OCI-LY7 (cell line): ENCODE measurements around the gene MOB1B. TPM values are rescaled to one million over a fixed set of nuclear protein-coding genes. Genes with fewer than 3 reads are reported as not detected.

ENCODE experiments used
- BruUV-seq: library from RNA; stranded (reverse); fragments of 400-500 nt; replicated peaks from 2 replicates; lab custom pipeline; 2021; lab: Mats Ljungman, UMichigan
- CTCF ChIA-PET: fragments of 300-600 bp; sonication (Branson Sonifier 250); formaldehyde crosslinking; loops from one replicate; lab custom pipeline; 2022; ENCODE audit warnings: antibody characterized with exemption; ENCODE audit not compliant: unreplicated experiment; lab: Charles Lee
- POLR2A ChIA-PET: fragments of 300-600 bp; sonication (Branson Sonifier 250); formaldehyde crosslinking; loops from one replicate; lab custom pipeline; 2022; ENCODE audit warnings: antibody characterized with exemption; lab: Charles Lee
- DNase-seq: peaks from one replicate; pipeline ENCODE4 v3.0.0-alpha.2; 2015; ENCODE audit warnings: low spot score
- H2AFZ ChIP-seq: fragments of 200-600 bp; sonication (generic), shearing (Covaris generic); 2 replicates; pipeline ENCODE4 v1.6.1; 2014; ENCODE audit warnings: mild to moderate bottlenecking, antibody characterized with exemption, low read length, moderate library complexity
- H3K27ac ChIP-seq: fragments of 200-600 bp; sonication (generic); 2 replicates; pipeline ENCODE4 v1.5.1; 2014; ENCODE audit warnings: mixed run types, low read depth, mild to moderate bottlenecking, moderate library complexity, low read length, inconsistent platforms; ENCODE audit not compliant: poor library complexity, severe bottlenecking
- H3K36me3 ChIP-seq: fragments of 200-600 bp; sonication (generic); 2 replicates; pipeline ENCODE4 v1.6.1; 2014; ENCODE audit warnings: mild to moderate bottlenecking, antibody characterized with exemption, low read length, moderate library complexity, mixed read lengths; ENCODE audit not compliant: insufficient read depth
- H3K4me1 ChIP-seq: fragments of 200-600 bp; sonication (generic); 2 replicates; pipeline ENCODE4 v1.5.1; 2014; ENCODE audit warnings: mild to moderate bottlenecking, low read length; ENCODE audit not compliant: insufficient read depth, poor library complexity, severe bottlenecking
- H3K4me2 ChIP-seq: fragments of 200-600 bp; sonication (generic); 2 replicates; pipeline ENCODE4 v1.6.1; 2014; ENCODE audit warnings: mild to moderate bottlenecking, low read length
- H3K4me3 ChIP-seq: fragments of 200-600 bp; sonication (generic); 2 replicates; pipeline ENCODE4 v1.5.1; 2014; ENCODE audit warnings: mild to moderate bottlenecking, low read depth, low read length; ENCODE audit not compliant: poor library complexity, severe bottlenecking
- H3K79me2 ChIP-seq: fragments of 200-600 bp; sonication (generic); 2 replicates; pipeline ENCODE4 v1.6.1; 2016; ENCODE audit warnings: low read depth, mild to moderate bottlenecking, low read length, moderate library complexity, mixed read lengths; ENCODE audit not compliant: insufficient read depth
- H3K9me2 ChIP-seq: fragments of 200-600 bp; sonication (generic); 2 replicates; pipeline ENCODE4 v1.6.1; 2016; ENCODE audit warnings: mild to moderate bottlenecking, low read length, mixed read lengths; ENCODE audit not compliant: insufficient read depth
- H3K9me3 ChIP-seq: fragments of 200-600 bp; sonication (generic); 2 replicates; pipeline ENCODE4 v1.6.1; 2014; ENCODE audit warnings: mild to moderate bottlenecking, mixed run types, low read length, mixed read lengths
- H4K20me1 ChIP-seq: fragments of 200-600 bp; sonication (generic); 2 replicates; pipeline ENCODE4 v1.6.1; 2014; ENCODE audit warnings: mild to moderate bottlenecking, antibody characterized with exemption, low read length, moderate library complexity, mixed read lengths; ENCODE audit not compliant: insufficient read depth
- EZH2phosphoT487 ChIP-seq: fragments of 200-600 bp; sonication (generic); IDR thresholded peaks from 2 replicates; pipeline ENCODE4 v1.6.1; 2018; ENCODE audit warnings: low read depth, borderline replicate concordance, mild to moderate bottlenecking, mixed run types, antibody characterized with exemption, low read length, moderate library complexity, mixed read lengths
- intact Hi-C: fragments of 100-400 bp; cut with micrococcal nuclease; formaldehyde crosslinking; loops from one replicate; pipeline ENCODE4 v1.10.0; 2022; ENCODE audit not compliant: unreplicated experiment
- total RNA-seq, 2 experiments: library from RNA; depleted of rRNA in 1 of 2; stranded (reverse); fragments of >200 nt in 1 of 2; shearing (Covaris generic) in 1 of 2; gene quantifications; 2 replicates each; pipeline ENCODE4 v1.2.3, GENCODE V29; 2014 to 2022
- TF ChIP-seq, protein P1 (sequence below): fragments of 200-600 bp; sonication (generic); conservative IDR thresholded peaks from 2 replicates; pipeline ENCODE4 v1.5.1; 2014; ENCODE audit warnings: mild to moderate bottlenecking, antibody characterized with exemption, low read length, moderate library complexity, mixed read lengths

Gene MOB1B
- total RNA-seq, 2 experiments from 2014 or later: 4.7 to 22.4 TPM

DNA sequence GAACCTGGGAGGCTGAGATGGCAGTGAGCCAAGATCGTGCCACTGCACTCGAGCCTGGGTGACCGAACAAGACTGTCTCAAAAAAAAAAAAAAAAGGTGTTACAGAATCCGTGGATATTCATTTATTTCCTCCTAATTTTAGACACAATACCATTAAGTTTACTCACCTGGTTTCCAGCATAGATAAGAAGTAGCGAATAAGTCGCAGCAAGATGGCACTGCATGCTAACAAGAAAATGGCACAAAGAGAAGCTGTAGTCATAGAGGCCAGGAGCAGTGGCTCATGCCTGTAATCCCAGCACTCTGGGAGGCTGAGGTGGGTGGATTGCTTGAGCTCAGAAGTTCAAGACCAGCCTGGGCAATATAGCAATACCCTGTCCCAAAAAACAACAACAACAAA, 17.0 kb upstream of the MOB1B start:
- TF ChIP-seq, protein P1, sequence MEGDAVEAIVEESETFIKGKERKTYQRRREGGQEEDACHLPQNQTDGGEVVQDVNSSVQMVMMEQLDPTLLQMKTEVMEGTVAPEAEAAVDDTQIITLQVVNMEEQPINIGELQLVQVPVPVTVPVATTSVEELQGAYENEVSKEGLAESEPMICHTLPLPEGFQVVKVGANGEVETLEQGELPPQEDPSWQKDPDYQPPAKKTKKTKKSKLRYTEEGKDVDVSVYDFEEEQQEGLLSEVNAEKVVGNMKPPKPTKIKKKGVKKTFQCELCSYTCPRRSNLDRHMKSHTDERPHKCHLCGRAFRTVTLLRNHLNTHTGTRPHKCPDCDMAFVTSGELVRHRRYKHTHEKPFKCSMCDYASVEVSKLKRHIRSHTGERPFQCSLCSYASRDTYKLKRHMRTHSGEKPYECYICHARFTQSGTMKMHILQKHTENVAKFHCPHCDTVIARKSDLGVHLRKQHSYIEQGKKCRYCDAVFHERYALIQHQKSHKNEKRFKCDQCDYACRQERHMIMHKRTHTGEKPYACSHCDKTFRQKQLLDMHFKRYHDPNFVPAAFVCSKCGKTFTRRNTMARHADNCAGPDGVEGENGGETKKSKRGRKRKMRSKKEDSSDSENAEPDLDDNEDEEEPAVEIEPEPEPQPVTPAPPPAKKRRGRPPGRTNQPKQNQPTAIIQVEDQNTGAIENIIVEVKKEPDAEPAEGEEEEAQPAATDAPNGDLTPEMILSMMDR: no peak
- no peak for TF ChIP-seq EZH2phosphoT487
- H3K79me2 ChIP-seq: no peaks in the 10 kb centered on the region
- no peak overlapping the region for H2AFZ ChIP-seq
- no peaks in the 10 kb centered on the region for H3K36me3 ChIP-seq
- POLR2A ChIA-PET: interaction anchor here (0.7 to 1.6 kb wide), 3 partner anchors 11 to 179 kb away, joined by 3 to 9 read pairs (median 5); no protein-coding TSS in a partner anchor
- no TSS peak for BruUV-seq
- intact Hi-C loops: no loop called here
- no peaks in the 10 kb centered on the region for H4K20me1 ChIP-seq
- H3K9me3 ChIP-seq: no peaks in the 10 kb centered on the region
- H3K9me2 ChIP-seq: no peaks in the 10 kb centered on the region
- DNase-seq: no peak
- H3K4me1 ChIP-seq: no peaks in the 10 kb centered on the region
- H3K4me3 ChIP-seq: no peak overlapping the region
- no peak overlapping the region for H3K4me2 ChIP-seq
- no peak overlapping the region for H3K27ac ChIP-seq
- CTCF ChIA-PET: no interaction called here

DNA sequence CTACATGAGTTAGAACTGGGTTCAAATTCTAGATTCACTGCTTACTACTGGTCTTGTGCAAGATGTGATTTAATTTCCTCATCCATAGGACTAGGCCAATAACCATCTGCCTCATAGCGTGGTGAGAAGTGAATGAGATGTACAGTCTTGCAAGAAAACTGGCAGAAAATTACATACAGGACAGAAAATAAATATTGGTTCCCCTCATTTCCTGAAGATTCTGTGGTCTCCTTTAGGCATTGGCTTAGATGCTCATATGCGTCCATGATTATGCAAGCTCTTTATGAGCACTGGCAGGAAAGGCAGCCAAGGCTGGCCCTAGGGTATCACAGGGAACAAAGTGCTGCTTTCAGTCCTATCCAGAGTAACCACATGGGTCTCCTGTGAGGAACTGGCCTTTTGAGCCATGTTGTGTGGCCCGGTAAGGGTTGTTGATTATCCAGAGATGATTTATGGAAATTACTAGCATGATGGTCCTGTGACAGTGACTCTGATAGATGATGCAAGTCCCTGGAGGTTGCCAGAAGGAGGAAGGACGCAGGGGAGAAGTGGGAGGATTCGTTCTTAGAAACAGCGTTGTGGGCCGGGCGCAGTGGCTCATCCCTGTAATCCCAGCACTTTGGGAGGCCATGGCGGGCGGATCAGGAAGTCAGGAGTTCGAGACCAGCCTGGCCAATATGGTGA, 9.9 kb upstream of the MOB1B start:
- CTCF ChIA-PET: no interaction called here
- intact Hi-C loops: no loop called here
- no TSS peak for BruUV-seq

DNA sequence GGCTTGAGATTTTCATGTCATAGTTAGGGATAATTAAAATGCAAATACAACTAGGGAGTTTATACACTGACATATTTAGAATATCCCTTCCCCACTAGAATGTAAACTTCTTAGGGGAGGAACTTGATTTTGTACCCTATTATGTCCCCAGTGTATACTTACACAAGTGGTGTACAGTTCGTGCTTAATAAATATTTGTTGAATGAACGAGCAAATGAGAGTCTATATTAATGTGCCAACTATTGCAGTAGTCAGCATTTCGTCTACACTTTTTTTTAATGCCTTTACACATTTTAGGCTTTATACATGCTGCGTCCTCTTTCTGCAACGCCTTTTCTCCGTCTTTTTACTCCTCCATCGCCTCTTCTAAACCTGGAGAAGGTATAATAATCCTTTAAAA, 8.4 kb upstream of the MOB1B start:
- H4K20me1 ChIP-seq: no peaks in the 10 kb centered on the region
- no peaks in the 10 kb centered on the region for H3K79me2 ChIP-seq
- H3K4me1 ChIP-seq: peaks cover 17% of the 10 kb centered on the region
- H2AFZ ChIP-seq: no peak overlapping the region
- H3K4me2 ChIP-seq: no peak overlapping the region
- DNase-seq: no peak
- CTCF ChIA-PET: no interaction called here
- no peaks in the 10 kb centered on the region for H3K36me3 ChIP-seq
- no peak overlapping the region for H3K4me3 ChIP-seq
- H3K27ac ChIP-seq: no peak overlapping the region
- no peaks in the 10 kb centered on the region for H3K9me2 ChIP-seq
- H3K9me3 ChIP-seq: no peaks in the 10 kb centered on the region
- no peak for TF ChIP-seq EZH2phosphoT487
- TF ChIP-seq, protein P1: no peak
- POLR2A ChIA-PET: no interaction called here
- intact Hi-C loops: no loop called here
- BruUV-seq: no TSS peak

More for the DNA sequence above, 9.9 kb upstream of the MOB1B start:
- no peaks in the 10 kb centered on the region for H3K9me3 ChIP-seq
- H3K4me1 ChIP-seq: peaks cover 17% of the 10 kb centered on the region
- H3K9me2 ChIP-seq: no peaks in the 10 kb centered on the region
- POLR2A ChIA-PET: interaction anchor here (0.7 to 1.0 kb wide), 4 partner anchors 9 to 51 kb away, joined by 3 to 4 read pairs (median 4); no protein-coding TSS in a partner anchor
- no peak overlapping the region for H2AFZ ChIP-seq
- no peaks in the 10 kb centered on the region for H3K36me3 ChIP-seq
- H3K79me2 ChIP-seq: no peaks in the 10 kb centered on the region
- no peak overlapping the region for H3K4me2 ChIP-seq
- DNase-seq: no peak
- TF ChIP-seq, protein P1: no peak
- TF ChIP-seq EZH2phosphoT487: no peak
- H3K27ac ChIP-seq: no peak overlapping the region
- no peak overlapping the region for H3K4me3 ChIP-seq
- no peaks in the 10 kb centered on the region for H4K20me1 ChIP-seq
